Nephron (organoid): Measurements from ENCODE around the gene MYH7B.

Experiments
- H3K27ac Mint-ChIP-seq, 3 experiments: 2 replicates each; pipeline ENCODE4 v1.8.0; 2020; ENCODE audit warnings: mixed read lengths in 3 of 3, mild to moderate bottlenecking in 2 of 3, moderate library complexity in 1 of 3
- H3K27me3 Mint-ChIP-seq: 2 replicates; pipeline ENCODE4 v1.8.0; 2021; ENCODE audit warnings: low read depth, mild to moderate bottlenecking, moderate library complexity, mixed read lengths
- H3K36me3 Mint-ChIP-seq: 2 replicates; pipeline ENCODE4 v1.8.0; 2020; ENCODE audit warnings: low read depth, mixed read lengths
- H3K4me1 Mint-ChIP-seq: 2 replicates; pipeline ENCODE4 v1.8.0; 2020; ENCODE audit warnings: mixed read lengths
- H3K4me3 Mint-ChIP-seq, 3 experiments: 2 replicates each; pipeline ENCODE4 v1.8.0; 2020; ENCODE audit warnings: mild to moderate bottlenecking in 3 of 3, mixed read lengths in 3 of 3, moderate library complexity in 2 of 3
- H3K9me3 Mint-ChIP-seq: 2 replicates; pipeline ENCODE4 v1.8.0; 2020; ENCODE audit warnings: mixed read lengths
- TF ChIP-seq, protein P1 (sequence below), 3 experiments: fragments of 200-600 bp; sonication (generic); IDR thresholded peaks; one replicate each; pipeline ENCODE4 v1.5.0; 2021; ENCODE audit warnings: antibody characterized with exemption in 3 of 3; ENCODE audit not compliant: unreplicated experiment in 3 of 3

MYH7B gene

DNA sequence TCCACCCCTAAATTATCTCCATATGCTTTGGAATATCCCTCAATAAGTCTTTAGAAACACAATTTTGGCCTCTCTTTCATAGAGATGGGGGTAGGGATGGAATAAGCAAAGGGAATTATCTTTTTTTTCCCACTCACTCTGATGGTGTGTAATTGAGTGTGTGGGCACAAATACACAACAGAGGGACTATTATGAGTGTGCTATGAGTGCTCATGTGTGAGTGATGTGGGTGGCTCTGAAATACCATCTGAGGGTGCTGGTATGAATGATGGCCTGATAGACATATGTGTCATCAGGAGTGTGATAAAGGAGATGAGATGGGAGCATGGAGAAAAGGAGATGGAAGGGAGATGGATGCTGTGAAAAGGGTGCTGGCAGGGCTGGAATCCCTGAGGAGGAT is 35.6 kb upstream of the MYH7B start:
- no peaks in the 10 kb centered on the region for H3K9me3 Mint-ChIP-seq
- peaks cover 25% of the 10 kb centered on the region for H3K36me3 Mint-ChIP-seq
- TF ChIP-seq, protein P1, sequence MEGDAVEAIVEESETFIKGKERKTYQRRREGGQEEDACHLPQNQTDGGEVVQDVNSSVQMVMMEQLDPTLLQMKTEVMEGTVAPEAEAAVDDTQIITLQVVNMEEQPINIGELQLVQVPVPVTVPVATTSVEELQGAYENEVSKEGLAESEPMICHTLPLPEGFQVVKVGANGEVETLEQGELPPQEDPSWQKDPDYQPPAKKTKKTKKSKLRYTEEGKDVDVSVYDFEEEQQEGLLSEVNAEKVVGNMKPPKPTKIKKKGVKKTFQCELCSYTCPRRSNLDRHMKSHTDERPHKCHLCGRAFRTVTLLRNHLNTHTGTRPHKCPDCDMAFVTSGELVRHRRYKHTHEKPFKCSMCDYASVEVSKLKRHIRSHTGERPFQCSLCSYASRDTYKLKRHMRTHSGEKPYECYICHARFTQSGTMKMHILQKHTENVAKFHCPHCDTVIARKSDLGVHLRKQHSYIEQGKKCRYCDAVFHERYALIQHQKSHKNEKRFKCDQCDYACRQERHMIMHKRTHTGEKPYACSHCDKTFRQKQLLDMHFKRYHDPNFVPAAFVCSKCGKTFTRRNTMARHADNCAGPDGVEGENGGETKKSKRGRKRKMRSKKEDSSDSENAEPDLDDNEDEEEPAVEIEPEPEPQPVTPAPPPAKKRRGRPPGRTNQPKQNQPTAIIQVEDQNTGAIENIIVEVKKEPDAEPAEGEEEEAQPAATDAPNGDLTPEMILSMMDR (IDR thresholded peaks at IDR 0.05; ENCODE audit: unreplicated experiment in 3 of 3): no peak
- no peaks in the 10 kb centered on the region for H3K27me3 Mint-ChIP-seq
- H3K4me3 Mint-ChIP-seq: no peak overlapping the region
- no peaks in the 10 kb centered on the region for H3K4me1 Mint-ChIP-seq
- H3K27ac Mint-ChIP-seq: no peak overlapping the region

DNA sequence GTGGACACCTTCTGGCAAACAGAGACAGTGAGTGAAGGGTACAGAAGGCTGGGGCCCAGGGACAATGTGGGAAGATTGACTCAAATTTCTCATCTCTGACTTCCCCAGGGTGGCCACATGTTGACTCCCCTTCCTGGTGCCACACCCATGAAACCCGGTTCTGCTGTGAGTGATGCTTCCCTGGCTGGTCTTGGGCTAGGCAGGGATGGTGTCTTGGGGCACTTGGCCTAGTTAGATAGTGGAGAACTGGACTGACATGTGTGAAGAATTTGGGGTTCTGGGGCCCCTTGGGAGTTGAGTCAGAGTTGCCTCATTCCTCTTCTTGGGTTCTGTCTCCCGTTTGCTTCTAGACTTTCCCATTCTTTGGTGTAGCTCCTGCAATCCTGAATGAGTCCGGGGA is 34.2 kb upstream of the MYH7B start:
- no peak overlapping the region for H3K4me3 Mint-ChIP-seq

DNA sequence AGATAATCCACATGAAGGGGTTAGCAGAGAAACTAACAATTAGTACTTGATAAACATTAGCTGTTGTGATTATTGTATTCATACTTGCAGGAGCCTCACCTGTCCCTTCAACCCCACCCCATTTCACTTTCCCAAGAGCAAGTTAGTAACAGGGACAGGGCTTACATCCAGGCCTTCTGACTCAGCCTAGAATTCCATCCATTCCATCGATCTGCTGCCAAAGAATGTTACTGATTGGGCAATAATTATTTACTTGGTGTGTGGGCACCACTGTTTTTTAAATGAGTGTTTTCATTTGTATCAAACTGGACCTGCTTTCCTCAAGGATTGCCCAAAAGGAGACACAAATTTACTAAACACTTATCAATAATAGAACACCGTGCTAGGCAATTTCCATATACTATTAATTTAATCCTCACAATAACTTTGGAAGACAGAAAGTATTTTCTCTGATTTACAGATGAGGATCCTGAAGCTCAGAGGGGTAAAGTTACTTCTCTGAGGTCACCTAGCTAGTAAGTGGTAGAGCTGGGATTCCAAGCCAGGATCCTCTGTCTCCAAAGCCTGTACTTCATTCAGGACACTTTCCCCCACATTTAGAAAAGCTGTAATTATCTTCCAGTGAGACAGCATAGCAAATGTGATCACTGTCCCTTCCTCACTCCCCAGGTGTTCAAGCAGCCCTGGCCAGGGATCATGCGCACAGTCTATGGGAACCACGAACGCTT is 32.9 kb upstream of the MYH7B start:
- Mint-ChIP-seq H3K4me1 (no peaks in the 10 kb centered on the region), H3K4me3 (no peak overlapping the region), H3K36me3 (peaks cover 44% of the 10 kb centered on the region), H3K27me3 (no peaks in the 10 kb centered on the region), H3K9me3 (no peaks in the 10 kb centered on the region), H3K27ac (no peak overlapping the region)
- TF ChIP-seq, protein P1 (IDR thresholded peaks at IDR 0.05; ENCODE audit: unreplicated experiment in 3 of 3): no peak

More for the DNA sequence above, 34.2 kb upstream of the MYH7B start:
- H3K4me1 Mint-ChIP-seq: no peaks in the 10 kb centered on the region
- H3K27ac Mint-ChIP-seq: no peak overlapping the region
- H3K36me3 Mint-ChIP-seq: peaks cover 38% of the 10 kb centered on the region
- H3K9me3 Mint-ChIP-seq: no peaks in the 10 kb centered on the region
- TF ChIP-seq, protein P1 (IDR thresholded peaks at IDR 0.05; ENCODE audit: unreplicated experiment in 3 of 3): no peak
- H3K27me3 Mint-ChIP-seq: no peaks in the 10 kb centered on the region

DNA sequence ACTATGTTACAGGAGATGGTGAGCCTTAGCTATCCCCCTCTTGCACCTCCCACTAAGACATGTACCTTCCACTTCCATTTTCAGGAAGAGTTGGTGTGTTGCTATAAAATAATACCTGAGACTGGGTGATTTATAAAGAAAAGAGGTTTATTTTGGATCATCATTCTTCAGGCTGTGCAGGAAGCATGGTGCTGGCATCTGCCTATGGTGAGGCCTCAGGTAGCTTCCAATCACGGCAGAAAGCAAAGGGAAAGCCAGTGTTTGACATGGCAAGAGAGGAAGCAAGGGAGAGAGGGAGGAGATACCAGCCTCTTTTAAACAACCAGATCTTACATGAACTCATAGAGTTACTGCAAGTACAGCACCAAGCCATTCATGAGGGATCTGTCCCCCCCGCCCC is 32.3 kb upstream of the MYH7B start:
- Mint-ChIP-seq H3K27ac (no peak overlapping the region), H3K9me3 (no peaks in the 10 kb centered on the region), H3K36me3 (peaks cover 47% of the 10 kb centered on the region), H3K4me3 (no peak overlapping the region), H3K27me3 (no peaks in the 10 kb centered on the region), H3K4me1 (no peaks in the 10 kb centered on the region)
- TF ChIP-seq, protein P1 (IDR thresholded peaks at IDR 0.05; ENCODE audit: unreplicated experiment in 3 of 3): no peak

DNA sequence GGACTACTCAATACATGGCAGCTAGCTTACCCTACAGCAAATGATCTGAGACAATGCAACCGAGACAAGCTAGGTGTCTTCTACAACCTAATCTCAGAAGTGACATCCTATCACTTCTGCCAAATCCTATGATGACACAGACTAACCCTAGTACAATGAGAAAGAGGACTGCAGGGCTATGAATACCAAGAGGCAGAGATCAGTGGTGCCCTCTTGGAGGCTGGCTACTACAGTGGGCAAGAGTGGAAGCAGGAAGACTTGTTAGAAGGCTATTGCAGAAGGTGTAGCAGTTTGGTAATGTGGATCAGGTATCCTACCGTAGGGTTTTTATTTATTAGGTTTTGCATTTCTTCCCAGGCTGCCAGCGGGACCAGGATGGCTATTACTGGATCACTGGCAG is 30.3 kb upstream of the MYH7B start:
- Mint-ChIP-seq H3K9me3 (no peaks in the 10 kb centered on the region), H3K4me1 (no peaks in the 10 kb centered on the region), H3K27me3 (no peaks in the 10 kb centered on the region), H3K36me3 (peaks cover 42% of the 10 kb centered on the region), H3K4me3 (no peak overlapping the region), H3K27ac (no peak overlapping the region)
- TF ChIP-seq, protein P1 (IDR thresholded peaks at IDR 0.05; ENCODE audit: unreplicated experiment in 3 of 3): no peak

DNA sequence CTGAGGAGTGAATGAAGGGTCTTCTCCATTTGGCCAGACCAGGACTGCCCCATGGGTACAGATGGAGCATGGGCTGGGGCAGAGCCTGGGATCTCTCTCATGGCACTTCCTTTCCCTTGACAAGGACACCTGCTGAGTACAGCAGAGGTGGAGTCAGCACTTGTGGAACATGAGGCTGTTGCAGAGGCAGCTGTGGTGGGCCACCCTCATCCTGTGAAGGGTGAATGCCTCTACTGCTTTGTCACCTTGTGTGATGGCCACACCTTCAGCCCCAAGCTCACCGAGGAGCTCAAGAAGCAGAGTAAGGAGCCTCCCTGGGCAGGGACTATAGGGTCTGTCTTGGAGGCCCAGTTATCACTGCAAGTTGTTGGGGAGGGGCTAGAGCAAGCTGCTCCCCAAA is 29.7 kb upstream of the MYH7B start:
- no peaks in the 10 kb centered on the region for H3K9me3 Mint-ChIP-seq
- TF ChIP-seq, protein P1 (IDR thresholded peaks at IDR 0.05; ENCODE audit: unreplicated experiment in 3 of 3): no peak
- H3K27me3 Mint-ChIP-seq: no peaks in the 10 kb centered on the region
- H3K27ac Mint-ChIP-seq: no peak overlapping the region
- no peaks in the 10 kb centered on the region for H3K4me1 Mint-ChIP-seq
- H3K36me3 Mint-ChIP-seq: peaks cover 43% of the 10 kb centered on the region
- no peak overlapping the region for H3K4me3 Mint-ChIP-seq
